Middle frontal gyrus (tissue), 1 donor: ENCODE results near the gene IL21.
A peak's percentile ranks its signal among the peaks of the same experiment; 100 is the strongest.

ENCODE experiments used
- DNase-seq: peaks from one replicate; pipeline ENCODE4 v3.0.0-alpha.2; 2015; ENCODE audit warnings: low spot score; ENCODE audit errors: extremely low spot score

IL21 gene

DNA sequence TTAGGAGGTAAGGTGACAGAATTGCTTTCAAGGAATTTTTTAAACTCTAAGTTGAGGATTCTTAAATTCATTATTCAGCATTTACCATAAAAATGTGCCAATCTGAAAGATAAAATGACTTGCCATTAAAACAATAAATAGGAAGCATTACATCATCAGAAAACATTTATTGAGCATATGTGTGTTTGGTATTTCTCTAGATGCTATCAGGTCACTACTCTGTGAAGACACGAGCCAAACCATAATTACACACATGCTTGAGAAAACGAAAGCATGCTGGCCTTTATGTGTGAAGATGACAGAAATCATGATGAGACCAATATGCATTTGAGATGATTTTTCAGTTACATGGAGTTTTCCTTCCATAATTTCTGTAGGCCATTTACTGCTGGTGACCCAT lies 12.3 kb upstream of the IL21 start:
- no peak for DNase-seq

DNA sequence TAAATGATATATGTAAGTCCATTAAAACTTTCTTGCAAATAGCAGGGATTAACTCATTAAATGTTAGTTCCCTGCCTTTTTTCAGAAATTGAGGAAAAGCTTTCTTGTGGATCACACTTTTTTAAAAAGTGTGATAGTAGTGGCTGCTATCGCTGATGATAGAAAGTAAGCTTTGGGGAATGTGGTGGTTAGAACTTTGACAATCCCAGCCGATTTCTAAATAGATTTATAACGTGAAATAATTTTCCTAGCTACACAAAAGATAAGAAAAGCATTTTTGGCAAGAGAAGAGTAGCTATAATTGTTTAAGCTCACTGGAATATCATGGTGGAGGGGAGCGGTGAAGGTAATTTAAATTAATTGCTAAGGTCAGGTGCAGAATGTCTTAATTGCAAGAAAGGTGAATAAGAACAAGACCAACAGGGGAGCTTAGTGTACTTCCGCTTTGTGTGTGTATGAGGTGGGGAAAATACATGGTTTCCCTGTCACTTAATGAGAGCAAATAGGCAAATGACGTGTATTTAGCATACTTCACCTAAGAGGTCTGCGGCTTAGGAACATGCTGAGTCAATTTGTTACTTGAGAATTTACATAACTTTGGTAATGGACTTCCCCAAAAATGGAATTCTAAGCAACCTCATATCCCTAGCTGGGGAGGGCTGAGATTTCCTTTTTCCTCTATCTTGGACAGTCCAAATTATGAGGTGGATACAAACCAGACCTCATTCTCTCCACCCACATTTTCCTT lies 11.7 kb upstream of the IL21 start:
- DNase-seq = no peak

DNA sequence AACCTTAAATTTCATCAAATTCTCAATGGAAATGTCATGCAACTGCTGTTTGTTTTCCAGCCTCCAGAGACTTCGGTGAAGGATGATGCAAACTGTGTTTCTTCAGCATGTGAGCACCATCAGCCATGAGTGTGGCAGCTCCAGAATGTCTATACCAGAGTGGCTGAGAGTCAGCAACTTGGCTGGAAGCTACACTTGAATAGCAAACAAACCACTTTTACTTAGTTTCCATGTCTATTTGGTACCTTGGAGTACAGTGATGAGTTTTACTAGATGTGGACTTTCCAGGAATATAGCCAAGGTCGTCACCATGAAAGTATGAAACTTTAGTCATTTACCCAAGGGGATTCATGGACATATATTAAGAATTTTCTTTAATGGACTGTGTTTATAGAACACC lies 4.3 kb upstream of the IL21 start:
- no peak for DNase-seq

DNA sequence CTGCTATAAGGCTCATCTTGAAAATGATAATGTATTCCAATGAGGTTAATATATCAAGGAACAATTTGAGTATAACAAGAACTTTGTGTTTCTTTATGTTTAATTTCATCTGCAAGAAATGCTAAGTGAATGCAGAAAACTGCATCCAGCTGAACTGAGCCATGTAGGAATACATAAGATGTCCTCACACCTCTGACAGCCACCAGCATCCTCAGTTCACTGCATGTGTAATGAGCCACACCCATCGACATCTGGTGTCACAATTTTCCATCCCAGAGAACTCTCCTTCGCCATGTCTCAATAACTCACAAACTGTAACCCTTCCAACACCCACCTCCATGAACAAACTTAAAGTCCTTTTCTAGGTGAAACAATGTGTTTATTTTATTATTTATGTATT lies 3.3 kb upstream of the IL21 start:
- no peak for DNase-seq

DNA sequence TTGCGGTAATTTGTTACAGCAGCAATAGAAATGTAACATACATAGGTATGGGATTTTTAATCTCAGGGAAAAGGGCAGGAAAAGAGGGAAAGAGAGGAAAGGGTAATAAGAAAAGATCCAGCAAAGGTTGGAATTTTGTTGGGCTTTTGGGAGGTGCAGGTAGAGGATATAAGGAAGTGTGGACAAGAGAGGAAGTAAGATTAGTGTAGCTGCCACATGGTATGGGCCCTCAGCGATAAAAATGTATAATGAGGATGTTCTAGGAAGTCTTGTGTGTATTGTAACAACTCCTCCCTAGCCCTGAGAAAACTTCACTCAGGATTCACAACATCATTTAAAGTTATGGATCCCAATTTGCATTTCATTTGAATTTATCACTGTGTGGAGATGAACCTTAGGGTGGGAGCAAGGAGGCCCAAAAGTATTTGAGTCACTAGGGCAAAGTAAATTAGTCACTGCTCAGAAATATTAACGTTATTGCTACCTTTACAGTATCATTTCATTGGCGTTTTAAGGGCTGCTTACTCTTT lies 2.8 kb upstream of the IL21 start:
- no peak for DNase-seq

DNA sequence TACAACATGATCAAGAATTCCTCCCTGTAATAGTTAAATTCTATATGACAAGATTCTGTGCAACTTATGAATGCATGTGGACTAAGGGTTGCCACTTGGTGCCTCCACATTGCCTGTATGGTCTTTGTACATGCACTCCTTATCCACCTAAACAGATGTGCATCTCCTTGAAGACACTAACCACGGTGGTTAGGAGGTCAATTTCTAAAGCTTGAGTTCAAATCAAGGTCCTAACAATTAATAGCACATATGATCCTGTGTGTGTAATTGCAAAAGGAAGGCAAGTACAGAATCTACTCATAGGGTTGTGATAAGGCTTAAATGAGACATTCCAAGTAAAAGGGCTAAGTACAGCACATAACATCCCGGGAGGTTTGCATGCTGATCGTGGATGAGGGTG lies 1.5 kb upstream of the IL21 start:
- DNase-seq = no peak

DNA sequence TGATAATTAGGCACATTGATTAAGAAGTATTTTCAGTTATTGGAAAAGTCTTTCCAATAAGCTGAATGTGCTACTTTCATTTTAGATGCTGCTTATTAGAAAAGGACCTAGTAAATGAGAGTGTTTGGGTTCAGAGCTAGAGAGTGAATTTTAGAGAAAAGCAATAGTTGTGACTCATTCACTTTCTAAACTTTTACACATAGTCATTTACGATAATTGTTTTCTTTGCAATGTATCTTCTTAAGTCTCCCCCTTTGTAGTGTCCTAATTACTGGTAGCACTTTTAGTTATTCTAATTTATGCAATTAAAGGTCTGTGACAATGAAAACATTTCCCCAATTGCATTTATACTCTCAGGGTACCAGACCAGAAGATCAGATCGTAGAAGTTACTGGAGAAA lies 1.3 kb downstream of the IL21 start:
- DNase-seq = no peak

DNA sequence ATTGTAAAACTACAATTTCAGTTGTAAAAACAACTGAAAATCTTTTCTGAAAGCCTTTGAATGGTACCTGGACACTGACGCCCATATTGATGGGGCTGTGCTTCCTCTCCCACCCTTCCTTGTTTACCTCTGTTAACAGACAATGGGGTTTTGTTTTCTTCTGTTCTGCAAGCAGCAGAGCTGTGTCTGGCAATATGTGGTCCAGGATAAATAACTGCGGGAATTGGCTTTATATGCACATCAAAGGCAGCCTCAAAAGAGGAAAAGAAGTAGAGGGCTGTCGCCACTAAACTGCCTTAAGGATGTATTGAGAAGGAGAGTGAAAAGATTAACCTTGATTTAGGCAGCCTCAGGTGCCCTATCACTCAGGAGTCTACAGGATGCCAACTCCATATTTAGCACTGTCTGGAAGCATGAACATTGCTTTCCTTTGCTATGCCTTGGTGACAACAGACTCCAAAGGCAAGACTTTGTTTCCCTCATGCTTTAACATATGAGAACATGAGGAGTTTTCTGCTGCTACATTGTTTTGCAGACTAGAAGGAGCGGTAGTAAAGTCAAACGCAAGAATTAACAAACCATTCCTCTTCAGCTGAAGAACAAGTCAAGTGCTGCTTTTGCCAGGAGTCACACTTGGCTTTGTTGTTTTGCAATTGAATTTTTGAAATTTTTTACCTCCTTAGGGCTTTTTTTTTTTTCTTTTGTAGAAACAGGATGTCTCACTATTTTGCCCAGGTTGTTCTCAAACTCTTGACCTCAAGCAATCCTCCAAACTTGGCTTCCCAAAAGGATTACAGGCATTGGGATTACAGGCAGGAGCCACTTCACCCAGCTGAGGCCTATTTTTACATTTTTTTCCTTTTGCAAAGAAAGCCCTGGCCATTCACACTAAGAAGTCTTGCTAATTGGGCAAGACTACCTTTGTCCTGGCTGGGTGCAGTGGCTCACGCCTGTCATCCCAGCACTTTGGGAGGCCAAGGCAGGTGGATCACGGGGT lies 3.0 kb downstream of the IL21 start:
- no peak for DNase-seq

DNA sequence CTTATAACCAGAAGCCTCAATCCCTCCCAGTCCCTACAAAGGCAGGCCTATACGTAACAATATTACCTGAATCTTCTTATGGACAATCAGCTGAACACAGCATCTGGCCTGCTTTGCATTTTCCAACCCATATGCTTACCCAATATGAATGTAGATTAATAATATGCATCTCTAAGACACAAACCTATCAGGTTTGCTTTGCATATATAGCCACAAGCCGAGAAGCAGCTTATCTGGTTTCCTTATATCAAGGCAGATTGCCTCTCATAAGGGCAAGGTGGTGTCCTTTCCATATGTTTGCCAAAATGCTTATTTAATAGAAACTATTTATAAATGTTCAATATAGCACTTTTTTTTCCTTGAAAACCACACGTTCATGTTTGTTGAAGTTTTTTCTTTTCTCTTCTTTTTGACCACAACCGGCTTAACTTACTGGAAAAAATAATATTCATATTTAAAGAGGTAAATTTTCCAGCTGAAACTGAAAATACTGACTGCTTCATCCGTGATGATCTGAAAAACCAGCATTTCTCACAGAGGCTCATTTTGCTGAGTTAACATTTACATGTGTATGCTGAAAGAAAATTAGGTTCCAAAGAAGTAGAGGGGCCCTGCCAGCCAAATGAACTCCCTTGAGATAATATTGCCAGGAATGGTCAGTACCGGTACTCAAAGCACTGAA lies 3.8 kb downstream of the IL21 start:
- DNase-seq = no peak

DNA sequence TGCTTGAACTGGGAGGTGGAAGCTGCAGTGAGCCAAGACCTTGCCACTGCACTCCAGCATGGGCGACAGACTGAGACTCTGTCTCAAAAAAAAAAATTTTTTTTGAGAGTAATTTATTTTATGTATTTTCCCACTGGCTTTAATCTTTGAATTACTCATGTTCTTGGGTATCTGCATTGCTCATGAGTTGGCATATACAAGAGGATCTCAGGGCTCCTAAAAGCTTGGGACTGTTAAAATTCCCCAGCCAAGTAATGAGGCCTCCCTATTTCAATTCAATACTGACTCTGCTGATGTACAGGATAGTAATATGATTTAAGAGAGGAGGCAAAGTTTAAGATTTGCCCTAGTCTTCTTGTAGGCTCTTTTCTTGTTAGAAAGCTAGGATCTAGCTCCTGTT lies 6.2 kb downstream of the IL21 start:
- DNase-seq = no peak

DNA sequence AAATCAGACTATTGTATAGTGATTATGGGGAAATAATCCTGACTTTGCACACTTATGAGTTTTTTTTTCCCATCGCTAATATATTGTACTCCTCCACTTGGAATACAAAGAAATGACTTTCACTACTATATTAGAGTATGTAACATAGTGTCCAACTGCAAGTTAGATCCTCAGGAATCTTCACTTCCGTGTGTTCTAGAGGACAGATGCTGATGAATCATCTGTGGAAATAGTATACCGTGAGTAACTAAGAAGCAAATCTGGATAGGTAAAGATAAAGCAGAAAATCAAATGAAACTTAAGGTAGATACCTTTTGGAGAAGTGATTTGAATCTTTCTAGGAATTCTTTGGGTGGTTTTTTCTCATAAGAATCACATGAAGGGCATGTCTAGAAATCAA lies 8.3 kb downstream of the IL21 start:
- DNase-seq = no peak

DNA sequence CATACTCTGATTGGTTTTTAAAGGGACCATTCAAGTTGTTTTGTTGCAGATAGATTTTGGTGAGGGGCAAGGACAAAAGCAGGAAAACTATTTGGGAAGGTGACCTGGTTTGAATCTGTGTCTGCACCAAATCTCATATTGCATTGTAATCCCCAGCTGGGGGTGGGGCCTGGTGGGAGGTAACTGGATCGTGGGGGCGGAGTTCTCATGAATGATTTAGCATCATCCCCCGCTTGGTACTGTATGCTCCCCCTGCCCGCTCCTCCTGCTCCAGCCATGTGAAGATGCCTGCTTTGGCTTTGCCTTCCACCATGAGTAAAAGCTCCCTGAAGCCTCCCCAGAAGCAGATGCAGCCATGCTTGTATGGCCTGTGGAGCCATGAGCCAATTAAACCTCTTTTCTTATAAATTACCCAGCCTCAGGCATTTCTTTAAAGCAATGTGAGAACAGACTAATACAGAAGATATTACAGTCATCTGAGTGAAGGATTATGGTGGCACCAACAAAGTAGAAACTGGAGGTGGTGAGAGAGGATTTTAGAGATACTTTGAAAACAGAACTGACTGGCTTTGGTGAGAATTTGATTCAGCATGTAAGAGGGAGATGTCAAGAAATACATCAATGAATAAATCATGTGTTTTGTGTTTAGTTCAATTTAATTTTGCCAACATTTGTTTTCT lies 14.4 kb downstream of the IL21 start:
- no peak for DNase-seq

DNA sequence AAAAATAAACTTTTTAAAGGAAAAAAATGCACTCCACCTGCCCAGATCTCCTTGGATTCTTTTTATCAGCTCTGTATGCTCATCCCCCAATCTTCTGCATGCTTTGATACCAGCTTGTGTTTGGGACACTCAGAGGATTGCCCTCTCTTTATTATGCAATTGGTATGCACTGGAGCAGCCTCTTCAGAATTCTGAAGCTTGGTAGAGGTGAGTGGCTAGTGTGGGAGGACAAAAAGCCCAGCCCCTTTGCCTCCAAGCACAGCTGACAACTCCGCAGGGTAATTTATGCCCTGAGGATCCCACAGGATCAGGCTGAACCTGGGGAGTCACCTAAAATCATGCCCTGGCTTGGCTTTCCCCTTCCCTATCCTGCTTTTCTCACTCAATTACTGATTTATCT lies 16.7 kb downstream of the IL21 start:
- DNase-seq = no peak

DNA sequence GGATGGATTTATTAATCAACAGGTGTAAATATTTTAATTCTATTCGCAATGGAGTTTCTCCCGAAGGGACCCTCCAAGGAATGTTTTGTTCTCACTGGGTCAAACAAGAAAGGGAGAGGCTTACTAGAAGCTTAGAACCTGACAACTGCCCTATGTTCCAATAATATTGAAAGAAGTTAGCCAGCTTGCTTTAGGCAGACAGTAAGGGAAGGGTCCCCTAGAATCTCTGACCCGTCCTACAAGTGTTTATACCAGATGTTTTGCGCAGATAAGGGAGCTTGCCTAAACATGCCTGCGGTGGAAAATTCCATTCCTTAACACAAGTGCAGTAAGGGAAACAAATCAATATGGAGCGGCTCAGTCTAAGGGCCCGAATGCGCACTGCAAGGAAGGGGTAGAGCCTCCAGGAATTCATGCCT lies 17.7 kb downstream of the IL21 start:
- DNase-seq = no peak

DNA sequence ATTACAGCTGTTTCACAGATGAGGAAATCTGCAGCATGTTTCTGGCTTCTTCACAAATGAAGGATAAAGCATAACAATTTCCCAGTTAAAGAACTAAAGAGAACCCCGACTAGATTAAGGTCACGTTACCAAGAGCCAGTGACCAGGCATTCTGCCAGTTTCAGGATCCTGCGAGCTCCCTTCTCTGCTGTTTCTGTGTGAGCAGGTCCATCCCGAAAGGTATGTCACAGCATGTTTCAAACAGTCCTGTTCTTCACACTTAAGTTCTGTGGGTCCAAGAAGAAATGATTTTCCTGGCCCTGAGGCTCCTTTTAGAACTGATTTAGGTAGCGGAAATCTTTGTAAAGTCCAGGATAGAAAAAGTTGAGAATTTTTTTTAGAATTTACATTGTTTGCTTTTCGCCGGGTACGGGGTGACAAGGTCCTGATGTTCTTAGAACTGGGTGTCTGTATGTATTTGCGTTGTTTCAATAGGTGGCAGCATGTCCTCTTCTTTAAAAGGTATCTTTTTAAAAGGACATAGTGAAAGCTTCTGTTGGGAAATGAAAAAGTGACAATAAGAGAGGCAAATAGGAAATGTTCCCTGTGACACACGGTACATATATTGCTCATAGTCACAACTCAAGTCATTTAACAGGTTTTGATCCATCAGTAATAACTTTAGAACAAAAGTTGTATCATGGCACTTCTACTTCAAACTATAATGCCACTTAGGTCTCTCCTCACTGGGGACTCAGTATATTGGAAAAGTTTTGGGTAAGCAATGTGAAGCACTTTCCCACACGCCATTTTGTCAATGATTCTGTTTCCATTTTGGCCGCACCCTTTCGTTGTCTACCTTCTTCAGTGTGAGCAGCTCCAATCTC lies 18.4 kb downstream of the IL21 start:
- DNase-seq = no peak

DNA sequence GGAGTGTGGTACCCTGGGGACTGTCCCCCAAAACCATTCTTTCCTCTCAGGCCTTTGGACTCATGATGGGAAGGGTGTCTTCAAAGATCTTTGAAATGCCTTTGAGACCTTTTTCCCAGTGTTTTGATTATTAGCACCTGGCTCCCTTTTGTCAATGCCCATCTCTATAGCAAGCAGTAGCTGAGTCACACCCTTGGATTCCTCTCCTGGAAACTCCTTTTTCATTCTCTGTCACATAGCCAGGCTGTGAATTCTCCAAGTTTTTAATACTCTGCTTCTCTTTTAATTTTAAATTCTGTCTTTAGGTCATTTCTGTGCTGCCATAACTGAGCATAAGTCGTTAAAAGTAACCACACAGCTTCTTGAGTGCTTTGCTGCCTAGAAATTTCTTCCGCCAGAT lies 29.7 kb downstream of the IL21 start:
- DNase-seq = no peak

DNA sequence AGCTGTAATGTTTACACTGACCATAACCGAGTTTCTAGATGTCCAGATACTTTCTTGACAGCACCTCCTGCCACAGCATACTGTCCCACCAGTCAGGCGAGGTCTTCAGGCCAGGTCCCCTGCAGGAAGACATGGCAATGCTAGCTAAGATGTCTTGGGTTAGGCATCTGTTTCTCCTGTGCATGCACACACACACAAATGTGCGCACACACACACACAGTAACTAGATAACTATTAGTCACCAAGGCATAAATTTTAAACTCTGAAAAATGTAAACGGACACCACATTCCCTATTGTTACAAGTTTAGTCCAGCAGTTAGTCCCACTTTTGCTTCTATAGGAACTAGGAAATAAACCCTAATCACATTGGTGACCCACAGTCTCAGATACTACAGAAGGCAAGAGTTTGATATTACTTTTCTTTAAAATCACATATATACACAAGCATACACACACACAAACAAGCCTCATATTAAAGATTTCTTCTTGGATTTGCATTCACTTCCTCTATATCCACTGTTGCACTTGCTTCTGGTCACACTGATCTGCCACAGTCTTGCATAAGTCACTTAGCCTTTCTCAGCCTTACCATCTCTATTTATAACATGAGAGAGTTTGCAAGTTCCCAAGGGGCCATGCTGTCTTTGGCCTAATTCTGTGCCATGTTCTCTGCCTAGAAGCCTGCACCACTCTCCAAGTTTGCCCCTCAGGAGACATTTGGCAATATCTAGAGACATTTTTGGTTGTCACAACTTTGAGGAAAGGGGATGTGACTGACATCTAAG lies 32.2 kb downstream of the IL21 start:
- no peak for DNase-seq

DNA sequence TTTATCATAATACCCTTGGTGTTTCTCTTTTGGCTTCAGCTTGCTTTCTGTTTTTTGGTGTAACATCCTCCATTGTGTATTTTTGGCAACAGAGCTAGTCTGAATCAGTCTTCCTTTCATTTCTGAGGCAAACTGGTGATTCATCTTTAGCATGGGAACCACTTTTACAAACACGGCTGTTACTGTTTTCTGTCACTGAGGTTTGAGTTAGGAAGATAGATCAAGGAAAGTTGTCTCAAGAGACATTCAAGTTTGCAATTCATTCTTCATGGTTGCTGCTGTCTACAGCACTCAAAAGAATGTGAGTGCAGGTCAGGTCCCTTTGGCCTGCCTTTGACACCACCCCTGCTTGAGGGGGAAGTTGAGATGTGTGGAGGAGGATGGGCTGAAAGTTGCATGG lies 36.3 kb downstream of the IL21 start:
- DNase-seq = peak; percentile 68

DNA sequence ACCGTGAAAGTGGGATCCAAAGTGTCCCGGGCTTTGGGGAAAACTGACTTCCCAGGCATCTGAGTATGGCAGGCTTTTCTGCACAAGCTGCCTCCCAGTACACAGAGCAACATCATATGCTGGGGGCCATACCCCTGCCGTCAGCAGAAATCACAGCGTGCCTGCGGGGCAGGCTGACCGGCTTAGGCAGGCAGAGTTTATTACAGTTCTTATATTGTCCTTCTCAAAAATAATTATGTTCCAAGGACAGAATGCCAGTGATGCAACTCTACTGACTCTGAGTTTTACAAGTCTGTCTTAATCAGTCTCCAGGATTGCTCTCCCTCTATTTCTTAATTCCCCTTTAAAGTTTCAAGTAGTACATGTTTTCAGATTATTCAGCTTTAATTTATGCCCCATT lies 37.0 kb downstream of the IL21 start:
- DNase-seq = no peak
